Astrocyte (in vitro differentiated cells and primary cell): ENCODE results near the gene LRRC31. TPM values are rescaled to one million over a fixed set of nuclear protein-coding genes. Genes with fewer than 3 reads are reported as not detected.

ENCODE experiments used
- DNase-seq: peaks from one replicate; pipeline ENCODE4 v3.0.0-alpha.2; 2010; ENCODE audit warnings: low read depth
- FAIRE-seq: peaks from 2 replicates; lab custom pipeline; 2011; peaks lifted over from hg19 to GRCh38; lab: Jason Lieb, UNC
- H2AFZ ChIP-seq: 2 replicates; pipeline ENCODE4 v1.6.0; 2012; ENCODE audit warnings: low read depth, low read length, inconsistent platforms
- H3K27ac ChIP-seq: 2 replicates; pipeline ENCODE4 v1.5.1; 2011; ENCODE audit warnings: low read depth, low read length, inconsistent platforms
- H3K27me3 ChIP-seq: 2 replicates; pipeline ENCODE4 v1.6.0; 2011; ENCODE audit warnings: low read length, inconsistent platforms; ENCODE audit not compliant: insufficient read depth
- H3K36me3 ChIP-seq: 2 replicates; pipeline ENCODE4 v1.5.1; 2011; ENCODE audit warnings: low read length, inconsistent platforms; ENCODE audit not compliant: insufficient read depth
- H3K4me1 ChIP-seq: 2 replicates; pipeline ENCODE4 v1.5.1; 2011; ENCODE audit warnings: low read length, inconsistent platforms; ENCODE audit not compliant: insufficient read depth
- H3K4me2 ChIP-seq: 2 replicates; pipeline ENCODE4 v1.6.0; 2012; ENCODE audit warnings: low read length, inconsistent platforms
- H3K4me3 ChIP-seq: 2 replicates; pipeline ENCODE4 v1.5.1; 2011; ENCODE audit warnings: low read depth, mild to moderate bottlenecking, low read length, inconsistent platforms; ENCODE audit not compliant: insufficient read depth
- H3K79me2 ChIP-seq: 2 replicates; pipeline ENCODE4 v1.6.0; 2012; ENCODE audit warnings: mild to moderate bottlenecking, low read length, inconsistent platforms; ENCODE audit not compliant: insufficient read depth
- H3K9ac ChIP-seq: 2 replicates; pipeline ENCODE4 v1.6.0; 2012; ENCODE audit warnings: mild to moderate bottlenecking, low read length, inconsistent platforms
- H3K9me3 ChIP-seq: 2 replicates; pipeline ENCODE4 v1.5.1; 2012; ENCODE audit warnings: low read depth, mild to moderate bottlenecking, low read length, inconsistent platforms; ENCODE audit not compliant: insufficient read depth
- H4K20me1 ChIP-seq: 2 replicates; pipeline ENCODE4 v1.6.0; 2012; ENCODE audit warnings: low read length, inconsistent platforms; ENCODE audit not compliant: insufficient read depth
- H3K27ac Mint-ChIP-seq: one replicate; pipeline ENCODE4 v1.8.0; 2021; ENCODE audit warnings: mild to moderate bottlenecking, mixed read lengths; ENCODE audit not compliant: unreplicated experiment
- H3K27me3 Mint-ChIP-seq: one replicate; pipeline ENCODE4 v1.8.0; 2021; ENCODE audit warnings: low read depth, mixed read lengths; ENCODE audit not compliant: unreplicated experiment
- H3K36me3 Mint-ChIP-seq: one replicate; pipeline ENCODE4 v1.8.0; 2021; ENCODE audit warnings: low read depth, mixed read lengths; ENCODE audit not compliant: unreplicated experiment
- H3K4me1 Mint-ChIP-seq: one replicate; pipeline ENCODE4 v1.8.0; 2021; ENCODE audit warnings: low read depth, mixed read lengths; ENCODE audit not compliant: unreplicated experiment
- H3K4me3 Mint-ChIP-seq: one replicate; pipeline ENCODE4 v1.8.0; 2021; ENCODE audit warnings: mild to moderate bottlenecking, moderate library complexity, mixed read lengths; ENCODE audit not compliant: unreplicated experiment
- H3K9me3 Mint-ChIP-seq: one replicate; pipeline ENCODE4 v1.8.0; 2021; ENCODE audit warnings: mild to moderate bottlenecking, mixed read lengths; ENCODE audit not compliant: unreplicated experiment
- CTCF ChIP-seq: IDR thresholded peaks from 2 replicates; pipeline ENCODE4 v1.5.1; 2011; ENCODE audit warnings: low read depth, mild to moderate bottlenecking, inconsistent platforms, low read length, moderate library complexity; ENCODE audit not compliant: insufficient read depth
- EZH2 ChIP-seq: IDR thresholded peaks from 2 replicates; pipeline ENCODE4 v1.6.1; 2012; ENCODE audit warnings: mild to moderate bottlenecking, low read length, inconsistent platforms; ENCODE audit not compliant: insufficient read depth
- total RNA-seq: library from RNA; stranded (reverse); gene quantifications from 2 replicates; pipeline ENCODE4 v1.2.1, GENCODE V29; 2021

The LRRC31 gene
- total RNA-seq, 1 donor from 2014 or later: 0.16 TPM

- no peak for FAIRE-seq
- TF ChIP-seq EZH2 (no peak), CTCF (no peak)
Measured at GRCh38 chr3:169825316-169825715, 44.4 kb downstream of the LRRC31 start.

GRCh38 chr3:169822983-169823382 is 46.8 kb downstream of the LRRC31 start:
- no peak overlapping the region for H3K27ac Mint-ChIP-seq
- no peaks in the 10 kb centered on the region for H3K27me3 Mint-ChIP-seq
- FAIRE-seq: no peak

More at GRCh38 chr3:169825316-169825715, 44.4 kb downstream of the LRRC31 start:
- no peak overlapping the region for H3K4me2 ChIP-seq
- no peaks in the 10 kb centered on the region for H3K4me1 ChIP-seq
- H3K9me3 Mint-ChIP-seq: no peaks in the 10 kb centered on the region
- H3K4me3 ChIP-seq: no peak overlapping the region
- H3K36me3 ChIP-seq: no peaks in the 10 kb centered on the region
- no peaks in the 10 kb centered on the region for H4K20me1 ChIP-seq
- no peak overlapping the region for H3K27ac ChIP-seq
- H3K79me2 ChIP-seq: no peaks in the 10 kb centered on the region
- H3K4me1 Mint-ChIP-seq: peaks cover 3% of the 10 kb centered on the region
- no peaks in the 10 kb centered on the region for H3K36me3 Mint-ChIP-seq
- no peaks in the 10 kb centered on the region for H3K27me3 ChIP-seq
- no peak overlapping the region for H3K4me3 Mint-ChIP-seq
- no peaks in the 10 kb centered on the region for H3K27me3 Mint-ChIP-seq
- no peak overlapping the region for H3K9ac ChIP-seq
- H3K27ac Mint-ChIP-seq: no peak overlapping the region
- H3K9me3 ChIP-seq: no peaks in the 10 kb centered on the region
- H2AFZ ChIP-seq: no peak overlapping the region
- DNase-seq: no peak

GRCh38 chr3:169822540-169822939 is 47.2 kb downstream of the LRRC31 start:
- no peaks in the 10 kb centered on the region for H3K9me3 Mint-ChIP-seq
- no peak overlapping the region for H3K4me3 Mint-ChIP-seq
- H3K27me3 Mint-ChIP-seq: no peaks in the 10 kb centered on the region
- peaks cover 12% of the 10 kb centered on the region for H3K4me1 Mint-ChIP-seq
- Histone ChIP-seq H3K4me2 (no peak overlapping the region), H3K36me3 (no peaks in the 10 kb centered on the region), H3K9me3 (no peaks in the 10 kb centered on the region), H3K4me1 (peaks cover 7% of the 10 kb centered on the region), H4K20me1 (no peaks in the 10 kb centered on the region), H3K27ac (no peak overlapping the region), H3K79me2 (no peaks in the 10 kb centered on the region), H2AFZ (no peak overlapping the region), H3K4me3 (no peak overlapping the region), H3K27me3 (no peaks in the 10 kb centered on the region), H3K9ac (no peak overlapping the region)
- H3K27ac Mint-ChIP-seq: no peak overlapping the region
- H3K36me3 Mint-ChIP-seq: no peaks in the 10 kb centered on the region
- no peak for FAIRE-seq
- TF ChIP-seq CTCF (no peak), EZH2 (no peak)
- no peak for DNase-seq

More at GRCh38 chr3:169822983-169823382, 46.8 kb downstream of the LRRC31 start:
- peaks cover 12% of the 10 kb centered on the region for H3K4me1 Mint-ChIP-seq
- H3K9me3 Mint-ChIP-seq: no peaks in the 10 kb centered on the region
- no peak for TF ChIP-seq EZH2
- no peak overlapping the region for H3K27ac ChIP-seq
- no peak for DNase-seq
- no peaks in the 10 kb centered on the region for H3K27me3 ChIP-seq
- H3K36me3 Mint-ChIP-seq: no peaks in the 10 kb centered on the region
- no peak overlapping the region for H3K4me3 ChIP-seq
- no peaks in the 10 kb centered on the region for H4K20me1 ChIP-seq
- H3K36me3 ChIP-seq: no peaks in the 10 kb centered on the region
- peaks cover 6% of the 10 kb centered on the region for H3K4me1 ChIP-seq
- no peak overlapping the region for H2AFZ ChIP-seq
- no peak overlapping the region for H3K4me3 Mint-ChIP-seq
- no peak overlapping the region for H3K4me2 ChIP-seq
- no peak overlapping the region for H3K9ac ChIP-seq
- H3K79me2 ChIP-seq: no peaks in the 10 kb centered on the region
- H3K9me3 ChIP-seq: no peaks in the 10 kb centered on the region
